A549 (cell line): Measurements from ENCODE around the gene AKAP10.

Experiments used
- HDAC2 ChIP-seq: fragments of 200-600 bp; sonication (generic); IDR thresholded peaks from 2 replicates; pipeline ENCODE4 v1.6.1; 2016
- JUN ChIP-seq, 2 experiments: fragments of >200 bp; sonication (Bioruptor Twin); formaldehyde crosslinking; IDR thresholded peaks; 2 replicates in 1 of 2; 3 replicates in 1 of 2; pipeline ENCODE4 v1.6.1; 2016 to 2017
- KDM5A ChIP-seq: fragments of 200-600 bp; sonication (generic); IDR thresholded peaks from 2 replicates; pipeline ENCODE4 v1.6.1; 2016; ENCODE audit warnings: antibody characterized with exemption, mild to moderate bottlenecking
- MAFK ChIP-seq: fragments of 450-650 bp; IDR thresholded peaks from 2 replicates; pipeline ENCODE4 v1.6.1; 2014; ENCODE audit not compliant: partially characterized antibody
- MYC ChIP-seq: IDR thresholded peaks from 2 replicates; pipeline ENCODE4 v1.6.1; 2012; ENCODE audit warnings: mild to moderate bottlenecking, inconsistent platforms, low read length, improper control_type of control experiment, borderline replicate concordance
- NFE2L2 ChIP-seq: fragments of 150-350 bp; conservative IDR thresholded peaks from 2 replicates; pipeline ENCODE4 v1.6.1; 2014; ENCODE audit warnings: low read length
- POLR2A ChIP-seq: IDR thresholded peaks from 2 replicates; pipeline ENCODE4 v1.6.1; 2012; ENCODE audit warnings: mild to moderate bottlenecking, low read length
- RARB ChIP-seq: fragments of 250-450 bp; sonication (Bioruptor Pico); IDR thresholded peaks from 2 replicates; pipeline ENCODE4 v1.8.0; 2021; ENCODE audit warnings: mild to moderate bottlenecking, moderate library complexity
- RNF2 ChIP-seq: fragments of 200-600 bp; sonication (generic); IDR thresholded peaks from 2 replicates; pipeline ENCODE4 v1.6.1; 2016; ENCODE audit warnings: low read depth, mild to moderate bottlenecking, antibody characterized with exemption, moderate library complexity, borderline replicate concordance
- TP53 ChIP-seq: fragments of 250-450 bp; sonication (Bioruptor Pico); IDR thresholded peaks from 2 replicates; pipeline ENCODE4 v1.5.0; 2021; ENCODE audit warnings: mild to moderate bottlenecking, moderate library complexity
- TF ChIP-seq, protein P1 (sequence below): fragments of >200 bp; sonication (Bioruptor Twin); formaldehyde crosslinking; IDR thresholded peaks from 3 replicates; pipeline ENCODE4 v1.5.1; 2016
- TF ChIP-seq, protein P2 (sequence below): fragments of 450-650 bp; IDR thresholded peaks from 2 replicates; pipeline ENCODE4 v1.6.1; 2014; ENCODE audit warnings: antibody characterized with exemption

DNA sequence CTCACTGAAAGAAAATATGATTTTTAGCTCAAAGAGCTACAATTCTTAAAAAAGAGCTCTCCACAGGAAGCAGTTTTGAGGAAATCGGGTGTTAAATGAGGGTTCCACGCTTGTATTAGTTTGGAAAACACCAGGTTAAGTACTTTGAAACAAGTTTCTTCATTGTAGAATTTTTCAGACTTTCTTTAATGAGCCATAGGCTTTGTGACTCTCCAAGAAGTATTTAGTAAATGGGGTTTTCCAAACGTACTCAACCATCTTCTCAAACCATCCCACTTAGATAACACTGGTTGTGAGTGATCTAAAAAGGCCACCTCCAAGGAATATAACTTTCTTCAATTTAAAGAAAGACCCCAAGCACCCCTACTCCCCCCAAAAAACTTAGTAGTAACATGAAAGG, 112.6 kb downstream of the AKAP10 start:
- TF ChIP-seq, protein P1, sequence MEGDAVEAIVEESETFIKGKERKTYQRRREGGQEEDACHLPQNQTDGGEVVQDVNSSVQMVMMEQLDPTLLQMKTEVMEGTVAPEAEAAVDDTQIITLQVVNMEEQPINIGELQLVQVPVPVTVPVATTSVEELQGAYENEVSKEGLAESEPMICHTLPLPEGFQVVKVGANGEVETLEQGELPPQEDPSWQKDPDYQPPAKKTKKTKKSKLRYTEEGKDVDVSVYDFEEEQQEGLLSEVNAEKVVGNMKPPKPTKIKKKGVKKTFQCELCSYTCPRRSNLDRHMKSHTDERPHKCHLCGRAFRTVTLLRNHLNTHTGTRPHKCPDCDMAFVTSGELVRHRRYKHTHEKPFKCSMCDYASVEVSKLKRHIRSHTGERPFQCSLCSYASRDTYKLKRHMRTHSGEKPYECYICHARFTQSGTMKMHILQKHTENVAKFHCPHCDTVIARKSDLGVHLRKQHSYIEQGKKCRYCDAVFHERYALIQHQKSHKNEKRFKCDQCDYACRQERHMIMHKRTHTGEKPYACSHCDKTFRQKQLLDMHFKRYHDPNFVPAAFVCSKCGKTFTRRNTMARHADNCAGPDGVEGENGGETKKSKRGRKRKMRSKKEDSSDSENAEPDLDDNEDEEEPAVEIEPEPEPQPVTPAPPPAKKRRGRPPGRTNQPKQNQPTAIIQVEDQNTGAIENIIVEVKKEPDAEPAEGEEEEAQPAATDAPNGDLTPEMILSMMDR: no peak
- no peak for TF ChIP-seq POLR2A
- TF ChIP-seq MYC: no peak
- TF ChIP-seq KDM5A: no peak
- no peak for TF ChIP-seq HDAC2
- no peak for TF ChIP-seq NFE2L2
- no peak for TF ChIP-seq JUN (IDR thresholded peaks at IDR 0.05)
- TF ChIP-seq TP53 (CRISPR knock-in tag): no peak
- TF ChIP-seq MAFK: no peak
- TF ChIP-seq, protein P2, sequence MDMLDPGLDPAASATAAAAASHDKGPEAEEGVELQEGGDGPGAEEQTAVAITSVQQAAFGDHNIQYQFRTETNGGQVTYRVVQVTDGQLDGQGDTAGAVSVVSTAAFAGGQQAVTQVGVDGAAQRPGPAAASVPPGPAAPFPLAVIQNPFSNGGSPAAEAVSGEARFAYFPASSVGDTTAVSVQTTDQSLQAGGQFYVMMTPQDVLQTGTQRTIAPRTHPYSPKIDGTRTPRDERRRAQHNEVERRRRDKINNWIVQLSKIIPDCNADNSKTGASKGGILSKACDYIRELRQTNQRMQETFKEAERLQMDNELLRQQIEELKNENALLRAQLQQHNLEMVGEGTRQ: no peak
- no peak for TF ChIP-seq RARB (CRISPR knock-in tag)
- TF ChIP-seq RNF2: no peak
